NCI-H2029 (cell line): ENCODE results near the gene COL7A1.

Experiments used
- DNase-seq: peaks from one replicate; lab custom pipeline; 2025; lab: John Stamatoyannopoulos, UW

Gene COL7A1

GRCh38 chr3:48595075-48595525 is at the start of gene COL7A1:
COL7A1 (minus strand) TSS chr3:48595329; CDS start chr3:48595159, 170 bp downstream.
- DNase-seq: no peak

GRCh38 chr3:48642605-48643004 is 47.5 kb upstream of the COL7A1 start:
- no peak for DNase-seq

GRCh38 chr3:48641396-48641795 is 46.3 kb upstream of the COL7A1 start:
- DNase-seq: no peak

GRCh38 chr3:48639944-48640606 is 44.9 kb upstream of the COL7A1 start:
- DNase-seq: no peak

- DNase-seq: no peak
These were observed 42.2 kb upstream of the COL7A1 start for GRCh38 chr3:48637305-48637704.

GRCh38 chr3:48636149-48636655 is 41.1 kb upstream of the COL7A1 start:
- no peak for DNase-seq

- DNase-seq: peak; percentile 93
These were observed 40.3 kb upstream of the COL7A1 start, which contains the start of gene SLC26A6 for GRCh38 chr3:48635222-48636021. SLC26A6 (minus strand) TSS chr3:48635461; CDS start chr3:48635393, 68 bp downstream.

- DNase-seq: no peak
These were observed 39.6 kb upstream of the COL7A1 start for GRCh38 chr3:48634661-48635221.

GRCh38 chr3:48633743-48634142 is 38.6 kb upstream of the COL7A1 start:
- no peak for DNase-seq

GRCh38 chr3:48633256-48633655 is 38.1 kb upstream of the COL7A1 start:
- DNase-seq: no peak

GRCh38 chr3:48631516-48632448 is 36.7 kb upstream of the COL7A1 start:
- DNase-seq: no peak

- no peak for DNase-seq
These were observed 35.7 kb upstream of the COL7A1 start for GRCh38 chr3:48630833-48631232.

GRCh38 chr3:48630407-48630806 is 35.3 kb upstream of the COL7A1 start:
- no peak for DNase-seq

GRCh38 chr3:48629894-48630293 is 34.8 kb upstream of the COL7A1 start:
- DNase-seq: no peak

- DNase-seq: no peak
These were observed 33.3 kb upstream of the COL7A1 start for GRCh38 chr3:48628277-48629017.

- DNase-seq: no peak
These were observed 30.5 kb upstream of the COL7A1 start for GRCh38 chr3:48625600-48625999.

- no peak for DNase-seq
These were observed 29.6 kb upstream of the COL7A1 start for GRCh38 chr3:48624767-48625166.

- DNase-seq: peak; percentile 89
These were observed 28.9 kb upstream of the COL7A1 start for GRCh38 chr3:48623851-48624547.

- no peak for DNase-seq
These were observed 26.3 kb upstream of the COL7A1 start, which contains the start of gene TMEM89 for GRCh38 chr3:48621461-48621869. TMEM89 (minus strand) TSS chr3:48621769; CDS start chr3:48621756, 13 bp downstream.
